ENCODE results near the gene COL27A1.

DNA sequence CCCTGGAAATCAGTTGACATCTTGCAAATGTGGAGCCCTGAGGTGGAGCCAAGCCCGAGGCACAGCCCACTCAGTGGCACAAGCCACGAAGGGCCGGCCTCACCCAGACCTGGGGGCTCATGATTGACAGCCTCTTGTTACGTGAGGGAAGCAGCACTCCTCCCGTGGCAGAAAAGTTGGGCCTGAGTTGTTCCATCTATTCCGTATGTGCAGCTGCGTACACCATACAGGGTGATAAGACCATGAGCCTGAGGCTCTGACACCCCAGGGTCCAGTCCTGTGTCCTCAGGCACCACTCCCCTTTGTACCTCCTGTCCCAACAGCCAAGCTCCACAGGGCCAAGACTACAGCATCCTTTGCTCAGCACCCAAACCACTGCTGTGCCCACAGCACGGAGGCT is 172.4 kb downstream of the COL27A1 start:
- TF ChIP-seq, protein P1, sequence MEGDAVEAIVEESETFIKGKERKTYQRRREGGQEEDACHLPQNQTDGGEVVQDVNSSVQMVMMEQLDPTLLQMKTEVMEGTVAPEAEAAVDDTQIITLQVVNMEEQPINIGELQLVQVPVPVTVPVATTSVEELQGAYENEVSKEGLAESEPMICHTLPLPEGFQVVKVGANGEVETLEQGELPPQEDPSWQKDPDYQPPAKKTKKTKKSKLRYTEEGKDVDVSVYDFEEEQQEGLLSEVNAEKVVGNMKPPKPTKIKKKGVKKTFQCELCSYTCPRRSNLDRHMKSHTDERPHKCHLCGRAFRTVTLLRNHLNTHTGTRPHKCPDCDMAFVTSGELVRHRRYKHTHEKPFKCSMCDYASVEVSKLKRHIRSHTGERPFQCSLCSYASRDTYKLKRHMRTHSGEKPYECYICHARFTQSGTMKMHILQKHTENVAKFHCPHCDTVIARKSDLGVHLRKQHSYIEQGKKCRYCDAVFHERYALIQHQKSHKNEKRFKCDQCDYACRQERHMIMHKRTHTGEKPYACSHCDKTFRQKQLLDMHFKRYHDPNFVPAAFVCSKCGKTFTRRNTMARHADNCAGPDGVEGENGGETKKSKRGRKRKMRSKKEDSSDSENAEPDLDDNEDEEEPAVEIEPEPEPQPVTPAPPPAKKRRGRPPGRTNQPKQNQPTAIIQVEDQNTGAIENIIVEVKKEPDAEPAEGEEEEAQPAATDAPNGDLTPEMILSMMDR (optimal IDR thresholded peaks at IDR 0.05 in 1 of 3, IDR thresholded peaks at IDR 0.05 in 1 of 3, conservative IDR thresholded peaks at IDR 0.05 in 1 of 3; ENCODE audit: extremely low read depth in 1 of 3, insufficient read depth in 2 of 3, low read length in 3 of 3), result no peak
- TF ChIP-seq EZH2 (IDR thresholded peaks at IDR 0.05; ENCODE audit: low read length), result no peak

All from keratinocyte (primary cell).